ENCODE data around the gene TSC22D4. TPM values are rescaled to one million over a fixed set of nuclear protein-coding genes. Genes with fewer than 3 reads are reported as not detected.

Gene TSC22D4
- polyA plus RNA-seq, 2 of the 4 experiments (the other 2 are of a cell fraction): 7.9 to 28.9 TPM

DNA sequence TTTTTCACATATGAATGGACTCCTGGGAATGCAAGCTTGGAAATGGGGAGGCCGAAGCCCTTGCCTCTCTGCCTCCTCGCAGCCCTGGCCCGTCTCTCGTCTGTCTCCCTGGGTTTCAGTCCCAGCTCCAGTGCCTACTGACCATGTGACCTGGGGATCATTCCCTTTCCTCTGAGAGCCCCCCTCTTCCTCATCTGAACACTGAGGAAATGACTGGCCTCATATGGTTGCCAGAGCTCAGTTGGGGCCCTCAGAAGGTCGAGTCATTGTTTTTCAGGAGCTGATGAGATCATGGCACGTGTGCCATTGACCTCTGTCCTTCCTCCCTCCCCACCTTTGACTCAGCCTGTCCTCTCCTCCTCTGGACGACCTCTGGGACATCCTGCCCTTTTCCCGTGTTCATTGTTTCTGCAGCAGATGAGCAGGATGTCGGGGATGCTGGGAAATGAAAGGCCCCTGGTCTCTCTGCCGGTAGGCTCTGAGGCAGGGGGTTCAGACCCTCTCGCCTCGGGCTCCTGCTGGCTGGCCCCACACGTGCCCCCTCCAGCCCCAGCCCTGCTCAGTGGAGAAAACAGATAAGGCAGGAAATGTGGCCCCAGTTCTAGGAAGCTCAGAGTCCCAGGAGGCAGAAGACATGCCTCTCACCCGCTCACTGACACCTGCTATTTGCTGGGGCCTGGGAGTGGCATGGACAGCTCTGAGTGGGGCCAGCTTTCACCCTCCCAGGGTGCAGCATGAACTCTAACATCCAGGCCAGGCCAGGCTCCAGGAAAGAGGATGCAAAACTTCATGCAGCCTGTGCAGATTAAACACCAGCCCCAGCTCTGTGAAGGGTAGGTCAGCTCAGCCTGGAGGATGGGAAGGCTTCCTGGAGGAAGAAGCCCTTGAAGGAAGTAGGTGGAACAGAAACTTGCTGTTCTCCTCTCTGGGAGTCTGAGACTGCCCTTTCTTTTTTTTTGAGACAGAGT lies 34.4 kb downstream of the TSC22D4 start:
- POLR2A ChIA-PET: interaction anchor here (0.5 to 1.0 kb wide), 3 partner anchors 8 to 16 kb away, joined by 3 to 11 read pairs (median 4); partner anchors contain the start of genes MEPCE and ZCWPW1
- Histone ChIP-seq H3K4me2 (0 out of 3 replicates have a peak overlapping the region, but pooled peaks have one; percentile 9), H3K27ac (peak overlapping the region in 1 of 2 experiments; percentile 63; a peak in 3 of 6 replicates), H3K9me3 (no peaks in the 10 kb centered on the region), H3K4me1 (peaks cover 10% of the 10 kb centered on the region; the same call in 2 of the 3 replicates), H3K4me3 (no peak overlapping the region)
- FAIRE-seq (no peak), ATAC-seq (peak; percentile 36 to 58), DNase-seq (ENCODE audit: low read depth in 1 of 2, low spot score in 1 of 2) (peak in 1 of 2 experiments; percentile 43)
- CTCF ChIA-PET: interaction anchor here (0.5 to 1.8 kb wide), 7 partner anchors 17 to 711 kb away, joined by 3 to 5 read pairs (median 3); no protein-coding TSS in a partner anchor
- 62% methylated on average over 12 of the region's 14 CpGs for WGBS (ENCODE audit: missing lambda C conversion rate)
- TF ChIP-seq FOXS1 (CRISPR knock-in tag; IDR thresholded peaks at IDR 0.05) (no peak), HOXA7 (CRISPR knock-in tag; IDR thresholded peaks at IDR 0.05) (no peak), MAFK (IDR thresholded peaks at IDR 0.05; ENCODE audit: partially characterized antibody) (peak; percentile 10), BHLHE40 (IDR thresholded peaks at IDR 0.05; ENCODE audit: low read depth, low read length) (peak; percentile 13; the same call in 1 of the 2 replicates), POLR2A (IDR thresholded peaks at IDR 0.05; ENCODE audit: low read length) (no peak), ZFP36 (IDR thresholded peaks at IDR 0.05; ENCODE audit: borderline replicate concordance, partially characterized antibody) (peak; percentile 81), SREBF2 (IDR thresholded peaks at IDR 0.05) (no peak), HEYL (CRISPR knock-in tag; IDR thresholded peaks at IDR 0.05) (no peak)
- TF ChIP-seq, protein P1, sequence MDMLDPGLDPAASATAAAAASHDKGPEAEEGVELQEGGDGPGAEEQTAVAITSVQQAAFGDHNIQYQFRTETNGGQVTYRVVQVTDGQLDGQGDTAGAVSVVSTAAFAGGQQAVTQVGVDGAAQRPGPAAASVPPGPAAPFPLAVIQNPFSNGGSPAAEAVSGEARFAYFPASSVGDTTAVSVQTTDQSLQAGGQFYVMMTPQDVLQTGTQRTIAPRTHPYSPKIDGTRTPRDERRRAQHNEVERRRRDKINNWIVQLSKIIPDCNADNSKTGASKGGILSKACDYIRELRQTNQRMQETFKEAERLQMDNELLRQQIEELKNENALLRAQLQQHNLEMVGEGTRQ (IDR thresholded peaks at IDR 0.05): peak; percentile 50

DNA sequence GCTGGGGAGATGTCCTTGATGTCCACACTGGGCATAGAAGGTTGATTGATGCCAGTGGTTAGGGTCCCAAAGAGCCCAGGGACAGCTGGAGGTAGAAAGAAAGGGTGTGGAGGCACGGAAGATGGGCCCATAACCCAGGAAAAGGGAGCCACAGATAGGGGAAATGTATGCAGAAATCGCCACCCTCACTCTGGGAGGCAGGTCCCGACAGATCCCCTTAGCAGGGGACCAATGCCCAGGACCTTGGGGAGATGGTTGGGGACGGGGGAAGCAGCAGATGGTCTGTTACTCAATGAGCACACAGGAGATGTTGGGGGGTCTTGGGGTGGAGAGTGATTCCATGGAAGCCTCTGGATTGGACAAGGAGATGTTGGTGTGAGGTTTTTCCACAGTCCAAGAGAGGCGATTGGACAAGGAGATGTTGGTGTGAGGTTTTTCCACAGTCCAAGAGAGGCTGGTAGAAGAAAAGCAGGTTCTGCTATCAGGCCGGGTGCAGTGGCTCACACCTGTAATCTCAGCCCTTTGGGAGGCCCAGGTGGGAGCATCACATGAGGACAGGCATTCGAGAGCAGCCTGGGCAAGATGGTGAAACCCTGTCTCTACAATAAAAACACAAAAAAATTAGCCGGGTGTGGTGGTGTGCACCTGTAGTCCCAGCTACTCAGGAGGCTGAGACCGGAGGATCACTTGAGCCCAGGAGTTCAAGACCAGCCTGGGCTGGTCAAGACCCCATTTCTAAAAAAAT lies 35.7 kb downstream of the TSC22D4 start:
- WGBS (ENCODE audit: missing lambda C conversion rate): 87% methylated on average over 9 of the region's 9 CpGs
- Histone ChIP-seq H3K4me2 (no peak overlapping the region), H3K4me1 (peaks cover 10% of the 10 kb centered on the region; the same call in 2 of the 3 replicates), H3K4me3 (no peak overlapping the region), H3K9me3 (no peaks in the 10 kb centered on the region), H3K27ac (no peak overlapping the region)
- no peak for TF ChIP-seq CEBPB (IDR thresholded peaks at IDR 0.05)
- no peak for TF ChIP-seq ZFP36 (IDR thresholded peaks at IDR 0.05; ENCODE audit: borderline replicate concordance, partially characterized antibody)
- no peak for TF ChIP-seq RFX5 (IDR thresholded peaks at IDR 0.05)
- TF ChIP-seq HES2 (IDR thresholded peaks at IDR 0.05): no peak
- TF ChIP-seq, protein P2, sequence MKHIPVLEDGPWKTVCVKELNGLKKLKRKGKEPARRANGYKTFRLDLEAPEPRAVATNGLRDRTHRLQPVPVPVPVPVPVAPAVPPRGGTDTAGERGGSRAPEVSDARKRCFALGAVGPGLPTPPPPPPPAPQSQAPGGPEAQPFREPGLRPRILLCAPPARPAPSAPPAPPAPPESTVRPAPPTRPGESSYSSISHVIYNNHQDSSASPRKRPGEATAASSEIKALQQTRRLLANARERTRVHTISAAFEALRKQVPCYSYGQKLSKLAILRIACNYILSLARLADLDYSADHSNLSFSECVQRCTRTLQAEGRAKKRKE (CRISPR knock-in tag; IDR thresholded peaks at IDR 0.05; ENCODE audit: low read depth): no peak
- TF ChIP-seq HOXB5 (CRISPR knock-in tag; IDR thresholded peaks at IDR 0.05): no peak
- TF ChIP-seq, protein P1 (IDR thresholded peaks at IDR 0.05): no peak
- TF ChIP-seq CBX2 (IDR thresholded peaks at IDR 0.05; ENCODE audit: borderline replicate concordance, low read depth): no peak
- no peak for TF ChIP-seq RCOR1 (IDR thresholded peaks at IDR 0.05; ENCODE audit: low read depth, low read length)
- no peak for TF ChIP-seq FOSL2 (IDR thresholded peaks at IDR 0.05)
- no peak for TF ChIP-seq FOSL2 (CRISPR knock-in tag; IDR thresholded peaks at IDR 0.05)
- FAIRE-seq: no peak
- no peak for ATAC-seq
- POLR2A ChIA-PET: no interaction called here
- no peak for DNase-seq (ENCODE audit: low read depth in 1 of 2, low spot score in 1 of 2)
- CTCF ChIA-PET: interaction anchor here (0.6 to 1.8 kb wide), 6 partner anchors 7 to 145 kb away, joined by 3 to 5 read pairs (median 4); no protein-coding TSS in a partner anchor

All from A549 (cell line).